ENCODE measurements around the gene PCDHB14. TPM values are rescaled to one million over a fixed set of nuclear protein-coding genes. Genes with fewer than 3 reads are reported as not detected.

PCDHB14 gene
- total RNA-seq, 1 donor from 2014 or later: 10.6 TPM

- TF ChIP-seq CTCF (IDR thresholded peaks at IDR 0.05): no peak
- DNase-seq (ENCODE audit: low spot score in 2 of 2): no peak
- Histone ChIP-seq H3K27ac (no peak overlapping the region), H3K36me3 (no peaks in the 10 kb centered on the region), H3K27me3 (no peaks in the 10 kb centered on the region), H3K4me1 (no peaks in the 10 kb centered on the region), H3K9me3 (peaks cover 65 to 100% of the 10 kb centered on the region in 2 donors), H3K4me3 (no peak overlapping the region)
- intact Hi-C loops (cut with DNase I): no loop called here
These were observed 49.8 kb downstream of the PCDHB14 start for GRCh38 chr5:141272906-141273305.

Other genes with a start within 250 kb of the PCDHB14 start
- not detected for gene PCDHB1, start 172.0 kb upstream of the PCDHB14 start, total RNA-seq
- gene PCDHB2, start 128.7 kb upstream of the PCDHB14 start, total RNA-seq: 1.4 TPM
- 1.1 TPM for gene PCDHB3, start 122.9 kb upstream of the PCDHB14 start, total RNA-seq
- 5.1 TPM for gene PCDHB4, start 101.5 kb upstream of the PCDHB14 start, total RNA-seq
- gene PCDHB5, start 88.1 kb upstream of the PCDHB14 start, total RNA-seq: 61.8 TPM
- gene PCDHB6, start 73.3 kb upstream of the PCDHB14 start, total RNA-seq: 1.5 TPM
- 7.6 TPM for gene PCDHB7, start 50.7 kb upstream of the PCDHB14 start, total RNA-seq
- gene PCDHB8, start 45.6 kb upstream of the PCDHB14 start, total RNA-seq: 0.11 TPM
- gene PCDHB16, start 41.0 kb upstream of the PCDHB14 start, total RNA-seq: 18.3 TPM
- 1.9 TPM for gene PCDHB9, start 36.2 kb upstream of the PCDHB14 start, total RNA-seq
- 0.21 TPM for gene PCDHB10, start 31.0 kb upstream of the PCDHB14 start, total RNA-seq
- 7.1 TPM for gene PCDHB11, start 23.7 kb upstream of the PCDHB14 start, total RNA-seq
- 19.7 TPM for gene PCDHB12, start 14.6 kb upstream of the PCDHB14 start, total RNA-seq
- 6.7 TPM for gene PCDHB13, start 9.4 kb upstream of the PCDHB14 start, total RNA-seq
- 2.9 TPM for gene PCDHB15, start 22.1 kb downstream of the PCDHB14 start, total RNA-seq
- gene SLC25A2, start 80.7 kb downstream of the PCDHB14 start, total RNA-seq: not detected
- gene TAF7, start 97.4 kb downstream of the PCDHB14 start, total RNA-seq: 30.1 TPM
- not detected for gene PCDHGA1, start 107.2 kb downstream of the PCDHB14 start, total RNA-seq
- gene PCDHGA2, start 115.4 kb downstream of the PCDHB14 start, total RNA-seq: 4.9 TPM
- gene PCDHGA3, start 120.5 kb downstream of the PCDHB14 start, total RNA-seq: 9.2 TPM
- 1.8 TPM for gene PCDHGB1, start 126.8 kb downstream of the PCDHB14 start, total RNA-seq
- gene PCDHGA4, start 131.7 kb downstream of the PCDHB14 start, total RNA-seq: 4.3 TPM
- gene PCDHGB2, start 136.7 kb downstream of the PCDHB14 start, total RNA-seq: 12.2 TPM
- gene PCDHGA5, start 140.8 kb downstream of the PCDHB14 start, total RNA-seq: 4.5 TPM
- gene PCDHGB3, start 146.9 kb downstream of the PCDHB14 start, total RNA-seq: 14.4 TPM
- gene PCDHGA6, start 150.5 kb downstream of the PCDHB14 start, total RNA-seq: 2.0 TPM
- 4.2 TPM for gene PCDHGA7, start 159.4 kb downstream of the PCDHB14 start, total RNA-seq
- gene PCDHGB4, start 164.4 kb downstream of the PCDHB14 start, total RNA-seq: 3.6 TPM
- gene PCDHGA8, start 169.3 kb downstream of the PCDHB14 start, total RNA-seq: 3.2 TPM
- 19.6 TPM for gene PCDHGB5, start 174.6 kb downstream of the PCDHB14 start, total RNA-seq
- gene PCDHGA9, start 179.4 kb downstream of the PCDHB14 start, total RNA-seq: 3.2 TPM
- gene PCDHGB6, start 184.7 kb downstream of the PCDHB14 start, total RNA-seq: 3.9 TPM
- 4.4 TPM for gene PCDHGA10, start 189.6 kb downstream of the PCDHB14 start, total RNA-seq
- 10.2 TPM for gene PCDHGB7, start 194.3 kb downstream of the PCDHB14 start, total RNA-seq
- gene PCDHGA11, start 197.7 kb downstream of the PCDHB14 start, total RNA-seq: 5.3 TPM
- 18.5 TPM for gene PCDHGA12, start 207.2 kb downstream of the PCDHB14 start, total RNA-seq